GM18526 (cell line): ENCODE results near the gene ATF2.
A peak's percentile ranks its signal among the peaks of the same experiment; 100 is the strongest.

Experiments
- POLR2A ChIP-seq: IDR thresholded peaks from 3 replicates; pipeline ENCODE4 v1.6.1; 2011; ENCODE audit not compliant: insufficient read length; ENCODE audit errors: extremely low read depth

ATF2 gene

GRCh38 chr2:175169191-175169590 lies 1.2 kb upstream of the ATF2 start:
- TF ChIP-seq POLR2A: no peak

- peak; percentile 77 for TF ChIP-seq POLR2A
Observed at GRCh38 chr2:175168564-175168945, 552 bp upstream of the ATF2 start.

DNA sequence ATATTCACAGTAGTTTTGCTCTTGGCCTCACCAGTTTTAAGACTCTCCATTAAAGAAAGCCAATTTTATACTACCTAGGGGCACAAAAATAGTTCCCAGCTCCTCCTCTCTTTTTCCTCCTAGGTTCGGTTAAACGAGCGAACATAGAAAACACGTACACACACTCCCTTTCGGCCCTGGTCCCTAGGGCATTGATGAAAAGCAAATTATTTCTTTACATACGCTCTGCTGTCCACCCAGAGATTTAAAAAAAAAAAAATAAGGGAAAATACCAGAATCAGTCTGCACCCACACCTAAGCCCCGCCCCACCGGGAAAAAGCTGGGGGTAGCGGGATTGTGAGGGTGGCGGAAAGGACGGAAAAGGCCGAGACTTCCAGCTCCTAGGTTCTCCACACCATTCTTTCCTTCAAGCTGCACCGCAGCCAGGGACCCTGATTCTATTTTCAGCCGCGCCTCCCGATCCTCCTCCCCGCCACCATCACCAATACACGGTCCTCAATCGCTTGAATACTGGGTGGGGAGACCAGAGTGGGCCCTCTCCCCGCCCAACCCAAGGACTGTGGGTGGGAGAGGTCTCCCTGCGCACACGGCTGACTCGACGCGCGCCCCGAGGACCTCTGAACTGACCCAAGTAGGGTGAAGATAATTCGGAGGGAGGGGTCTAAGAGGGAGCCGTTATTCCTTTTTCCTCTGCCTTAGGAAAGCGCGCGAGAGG lies 769 bp downstream of the ATF2 start:
- no peak for TF ChIP-seq POLR2A

DNA sequence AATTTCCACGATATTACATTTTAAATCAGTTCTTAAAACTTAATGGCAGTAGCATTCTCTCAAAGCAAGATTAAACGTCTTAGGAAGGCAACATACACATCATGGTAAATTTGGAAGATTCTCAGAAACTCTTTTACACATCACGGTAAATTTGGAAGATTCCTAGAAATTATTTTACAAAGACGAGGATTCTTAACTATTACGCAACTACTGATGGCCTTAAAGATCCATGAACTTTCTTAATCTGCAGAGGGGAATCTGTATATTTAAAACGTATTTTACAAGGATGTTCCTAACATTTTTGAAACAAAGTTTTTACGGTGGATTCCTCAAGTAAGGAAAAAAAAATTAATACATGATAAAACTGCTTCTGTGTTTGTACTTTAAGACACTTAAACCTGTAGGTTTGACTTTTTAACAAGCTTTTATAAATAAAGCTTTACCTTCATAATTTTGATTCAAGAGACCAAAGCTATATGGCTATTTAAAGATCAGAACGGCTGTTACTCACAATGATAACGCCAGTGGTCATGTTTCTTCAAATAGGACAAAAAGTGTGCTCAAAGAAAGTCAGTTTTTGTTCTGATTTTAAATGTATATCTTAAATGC lies 1.7 kb downstream of the ATF2 start:
- no peak for TF ChIP-seq POLR2A

DNA sequence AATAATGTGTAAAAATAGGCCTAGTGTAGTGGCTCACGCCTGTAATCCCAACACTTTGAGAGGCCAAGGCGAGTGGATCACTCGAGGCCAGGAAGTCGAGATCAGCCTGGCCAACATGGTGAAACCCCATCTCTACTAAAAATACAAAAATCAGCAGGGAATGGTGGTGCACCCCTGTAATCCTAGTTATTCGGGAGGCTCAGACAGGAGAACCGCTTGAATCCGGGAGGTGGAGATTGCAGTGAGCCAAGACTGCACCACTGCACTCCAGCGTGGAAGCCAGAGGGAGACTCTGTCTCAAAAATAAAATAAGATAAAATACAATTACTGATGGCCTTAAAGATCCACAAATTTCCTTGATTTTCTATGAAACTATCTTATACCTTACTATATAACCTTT lies 3.8 kb downstream of the ATF2 start:
- TF ChIP-seq POLR2A: no peak

DNA sequence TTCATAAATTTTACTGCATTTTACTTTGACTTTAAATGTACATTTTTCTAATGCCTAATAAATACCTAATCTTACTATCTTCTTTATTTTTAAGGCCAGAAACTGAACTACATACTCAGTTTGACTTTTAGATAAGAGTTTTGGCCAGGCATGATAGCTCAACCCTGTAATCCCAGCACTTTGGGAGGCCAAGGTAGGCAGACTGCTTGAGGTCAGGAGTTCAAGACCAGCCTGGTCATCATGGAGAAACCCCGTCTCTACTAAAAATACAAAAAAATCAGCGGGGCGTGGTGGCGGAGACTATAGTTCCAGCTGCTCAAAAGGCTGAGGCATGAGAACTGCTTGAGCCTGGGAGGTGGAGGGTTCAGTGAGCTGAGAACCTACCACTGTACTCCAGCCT lies 9.1 kb downstream of the ATF2 start:
- no peak for TF ChIP-seq POLR2A

- TF ChIP-seq POLR2A: no peak
Observed at GRCh38 chr2:175156534-175156933, 11.5 kb downstream of the ATF2 start.

DNA sequence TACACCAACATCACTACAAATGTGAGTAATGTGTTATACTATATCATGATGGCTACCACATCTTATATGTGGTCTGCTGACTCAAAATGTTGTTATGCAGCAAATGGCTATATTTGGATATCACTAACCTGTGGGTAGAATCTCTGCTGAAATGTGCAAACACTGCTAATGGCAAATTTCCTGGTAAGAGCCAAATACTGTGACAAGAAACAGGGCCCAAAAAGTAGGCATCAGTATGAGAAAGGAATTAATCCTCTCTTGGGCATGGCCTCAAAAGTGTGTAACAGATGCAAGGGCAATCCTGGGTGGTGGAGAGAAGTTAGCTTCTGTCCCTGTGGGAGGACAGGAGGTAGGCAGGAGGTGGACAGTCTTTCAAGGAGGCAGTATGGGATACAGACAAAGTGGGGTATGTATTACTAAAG lies 13.3 kb downstream of the ATF2 start:
- no peak for TF ChIP-seq POLR2A

GRCh38 chr2:175152242-175152641 lies 15.8 kb downstream of the ATF2 start:
- no peak for TF ChIP-seq POLR2A

DNA sequence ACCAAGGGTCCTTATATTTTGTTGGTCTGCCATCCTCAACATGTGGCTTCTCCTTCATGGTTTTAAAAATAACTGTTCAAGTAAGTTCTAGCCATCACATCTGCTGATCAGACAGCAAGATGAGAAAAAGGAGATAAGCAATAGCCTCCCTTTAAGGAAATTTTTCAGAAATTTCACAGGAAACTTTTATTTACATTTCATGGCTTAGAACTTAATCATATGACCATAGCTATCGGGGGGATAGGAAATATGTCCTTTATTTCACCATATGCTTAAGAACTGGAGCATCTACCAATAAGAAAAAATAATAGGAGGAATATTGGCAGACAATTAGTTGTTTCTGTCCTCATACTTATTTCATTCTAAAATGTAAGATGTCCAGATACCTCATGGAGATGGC lies 16.2 kb downstream of the ATF2 start:
- no peak for TF ChIP-seq POLR2A

- TF ChIP-seq POLR2A: no peak
Observed at GRCh38 chr2:175147186-175147585, 20.8 kb downstream of the ATF2 start.

DNA sequence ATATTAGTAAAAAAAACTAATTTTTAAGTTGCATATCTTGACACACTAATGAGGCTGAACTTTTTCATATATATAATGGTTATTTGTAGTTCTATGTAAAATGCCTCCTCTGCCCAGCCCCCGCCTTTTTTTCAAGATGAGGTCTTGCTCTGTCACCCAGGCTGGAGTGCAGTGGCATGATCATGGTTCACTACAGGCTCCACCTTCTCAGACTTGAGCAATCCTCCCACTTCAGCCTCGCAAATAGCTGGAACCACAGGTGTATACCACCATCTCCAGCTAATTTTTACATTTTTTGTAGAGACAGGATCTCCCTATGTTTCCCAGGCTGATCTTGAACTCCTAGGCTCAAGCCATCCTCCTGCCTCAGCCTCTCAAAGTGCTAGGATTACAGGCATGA lies 24.3 kb downstream of the ATF2 start:
- no peak for TF ChIP-seq POLR2A

DNA sequence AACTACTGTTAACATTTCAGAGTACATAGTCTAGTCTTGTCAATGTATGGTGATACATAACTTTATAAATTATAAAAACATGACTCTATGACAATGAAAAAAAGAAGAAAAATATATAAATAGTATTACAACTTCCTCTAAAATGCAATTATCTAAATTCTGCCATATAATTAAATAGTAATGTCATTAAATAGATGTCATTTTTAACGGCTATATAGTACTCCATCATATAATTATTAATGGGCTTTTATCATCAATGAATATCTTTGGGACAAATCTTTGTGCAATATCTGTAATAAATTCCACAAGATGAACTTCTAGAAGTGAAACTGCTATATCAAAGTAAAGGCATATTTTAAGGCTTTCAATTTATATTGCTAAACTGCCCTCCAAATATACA lies 24.8 kb downstream of the ATF2 start:
- no peak for TF ChIP-seq POLR2A

DNA sequence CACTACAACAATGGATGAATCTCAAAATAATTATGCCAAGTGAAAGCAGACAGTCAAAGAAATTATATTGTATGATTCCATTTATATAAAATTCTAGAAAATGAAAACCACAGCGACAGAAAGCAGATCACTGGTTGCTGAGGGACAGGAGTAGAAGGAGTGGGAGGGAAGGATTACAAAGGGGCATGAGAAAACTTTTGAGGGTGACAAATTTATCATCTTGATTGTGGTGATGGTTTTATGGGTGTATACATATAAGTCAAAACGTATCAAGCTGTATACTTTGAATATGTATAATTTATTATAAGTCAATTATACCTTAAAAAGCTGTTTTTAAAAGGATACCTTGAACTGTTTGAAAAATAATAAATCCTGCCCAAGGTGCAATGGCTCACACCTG lies 27.7 kb downstream of the ATF2 start:
- no peak for TF ChIP-seq POLR2A

DNA sequence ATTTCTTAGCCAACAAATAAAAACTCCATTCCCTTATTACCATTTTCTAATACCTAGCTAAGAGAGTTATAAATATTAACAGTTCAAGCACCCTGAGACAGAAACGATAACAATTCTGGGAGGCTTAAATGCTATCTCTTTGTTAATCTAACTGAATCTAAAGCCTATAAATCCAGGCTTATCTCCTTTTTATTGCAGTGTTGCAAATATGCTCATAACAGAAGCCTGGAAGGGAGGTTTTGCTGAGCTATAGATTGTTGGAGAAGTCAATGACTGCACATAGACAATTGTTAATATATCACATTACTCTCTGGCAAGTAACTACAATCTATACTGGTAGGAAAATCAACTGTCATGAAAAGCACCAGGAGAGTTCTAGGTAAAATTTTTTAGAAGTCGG lies 30.2 kb downstream of the ATF2 start:
- no peak for TF ChIP-seq POLR2A

DNA sequence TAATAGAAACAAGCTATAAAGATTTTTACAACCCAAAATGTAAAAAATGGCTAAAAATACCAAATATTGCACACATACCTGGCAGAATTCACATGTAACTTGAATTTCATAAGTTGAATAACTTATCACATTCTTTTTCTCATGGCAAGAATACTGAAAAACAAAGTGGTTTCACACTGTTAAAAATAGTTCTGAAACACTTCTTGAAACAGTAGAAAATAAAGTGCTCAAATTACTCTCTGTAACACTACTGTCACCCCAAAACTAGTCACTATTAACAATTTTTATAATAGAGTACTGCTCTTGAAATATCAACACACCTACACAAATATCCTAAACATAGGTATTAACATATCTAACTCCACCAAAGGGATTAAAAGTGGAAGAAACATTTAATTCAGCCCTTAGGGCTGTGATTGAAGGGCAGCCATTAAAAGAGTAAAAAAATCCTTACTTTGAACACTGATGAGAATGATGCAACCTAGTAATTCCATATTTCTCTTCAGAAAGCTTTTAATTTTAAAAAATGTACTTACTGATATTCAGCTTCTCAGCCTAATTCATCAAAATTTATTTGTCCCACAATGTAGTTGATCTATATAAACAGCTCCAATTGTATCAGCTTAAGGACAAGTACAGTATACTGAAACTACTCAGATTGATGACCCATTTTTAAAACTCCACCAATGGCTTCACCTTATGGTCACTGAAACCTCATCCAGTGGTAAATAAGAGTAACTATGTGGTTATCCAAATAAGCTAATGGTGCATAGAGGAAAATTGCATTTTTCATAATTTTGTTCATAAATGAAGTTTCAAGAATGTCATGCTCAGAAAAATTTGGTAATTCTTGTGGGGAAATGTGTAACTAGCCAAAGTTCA lies 31.4 kb downstream of the ATF2 start:
- TF ChIP-seq POLR2A: no peak

- no peak for TF ChIP-seq POLR2A
Observed at GRCh38 chr2:175135862-175136261, 32.1 kb downstream of the ATF2 start.

DNA sequence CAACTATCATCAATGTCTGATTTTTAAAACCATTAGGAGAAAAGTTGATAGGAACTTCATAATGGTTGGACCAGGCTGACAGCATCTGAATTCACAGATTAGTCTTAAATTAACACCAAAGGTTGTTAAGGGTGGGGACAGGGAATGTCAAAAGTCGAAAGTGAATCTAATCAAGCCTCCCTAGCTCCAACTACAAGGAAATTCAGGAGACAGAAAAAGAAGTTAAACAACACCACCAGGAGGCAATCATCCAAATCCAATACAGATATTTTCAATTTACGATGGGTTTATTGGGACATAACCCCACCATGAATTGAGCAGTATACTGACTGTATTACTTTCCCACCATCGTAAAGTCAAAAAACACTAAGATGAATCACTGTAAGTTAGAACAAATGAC lies 32.8 kb downstream of the ATF2 start:
- no peak for TF ChIP-seq POLR2A
